GM21423 (cell line): ENCODE measurements around the gene GAGE12J.
"Not testable (repeated sequence)": the region's sequence is repeated elsewhere in the genome, so short reads cannot be mapped to it uniquely, and the experiment has no call there.

ENCODE experiments used
- ATAC-seq: cut with Tn5 transposase; IDR thresholded peaks from one replicate; pipeline ENCODE4 v1.9.1; 2021; ENCODE audit warnings: mild to moderate bottlenecking, moderate library complexity; ENCODE audit not compliant: unreplicated experiment

GAGE12J gene

DNA sequence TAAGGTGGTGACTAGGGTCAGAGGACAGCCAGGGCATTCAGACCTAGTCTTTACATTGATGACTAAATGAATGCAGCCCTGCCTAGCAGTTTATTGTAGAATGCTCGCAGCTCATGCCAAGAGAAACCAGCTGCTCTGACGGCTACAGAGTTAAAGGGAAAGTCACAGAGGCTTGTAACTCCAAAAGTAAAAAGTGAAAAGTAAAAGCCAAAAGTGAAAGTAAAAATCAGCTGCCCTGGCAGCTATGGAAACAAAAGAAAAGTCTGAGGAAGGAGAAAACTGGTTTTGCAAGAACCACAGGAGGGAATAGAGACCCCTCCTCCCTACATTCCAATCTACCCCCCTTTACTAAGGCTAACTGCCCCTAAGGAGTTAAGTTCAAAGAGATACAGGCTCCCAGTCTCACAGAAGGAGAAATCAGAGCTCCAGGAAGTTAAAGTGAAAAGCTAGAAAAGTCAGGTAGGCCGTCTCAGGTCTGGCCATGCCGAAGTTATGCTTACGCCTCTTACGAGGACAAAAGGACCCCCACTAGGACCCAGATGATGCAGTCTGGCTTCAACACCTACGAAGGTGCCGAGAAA lies 12.3 kb upstream of the GAGE12J start:
- no peak for ATAC-seq

DNA sequence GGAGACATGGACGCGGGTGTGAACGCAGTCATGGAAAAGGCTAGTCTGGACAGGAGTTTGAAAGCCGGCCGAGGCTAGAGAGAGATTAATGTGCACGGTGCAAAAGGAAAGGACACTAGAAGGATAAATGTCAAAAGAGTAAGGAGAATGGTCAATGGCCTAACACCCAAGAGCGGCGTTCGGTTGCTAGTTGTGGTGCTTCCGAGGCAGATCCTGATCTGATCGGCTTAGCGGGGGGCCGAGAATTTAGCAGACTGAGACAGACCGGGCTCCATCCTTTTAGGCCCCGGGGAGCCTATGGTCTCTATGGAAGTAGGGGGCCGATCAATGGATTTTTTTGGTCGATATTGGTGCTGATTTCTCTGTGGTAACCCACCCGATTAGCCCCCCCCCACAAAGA lies 11.5 kb upstream of the GAGE12J start:
- ATAC-seq, result no peak

DNA sequence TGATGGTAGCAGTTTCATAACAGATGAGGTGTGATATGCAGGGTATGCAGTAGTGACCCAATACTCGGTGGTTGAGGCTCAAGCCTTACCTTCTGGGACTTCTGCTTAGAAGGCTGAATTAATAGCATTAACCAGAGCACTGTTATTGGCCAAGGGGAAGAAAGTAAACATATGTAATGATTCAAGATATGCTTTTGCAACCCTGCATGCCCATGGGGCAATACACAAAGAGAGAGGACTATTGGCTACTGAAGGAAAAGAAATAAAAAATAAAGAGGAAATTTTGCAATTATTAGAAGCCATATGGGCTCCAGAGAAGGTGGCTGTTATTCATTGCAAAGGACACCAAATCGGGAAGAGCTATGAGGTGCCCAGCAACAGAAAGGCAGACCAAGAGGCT lies 9.7 kb upstream of the GAGE12J start:
- no peak for ATAC-seq

DNA sequence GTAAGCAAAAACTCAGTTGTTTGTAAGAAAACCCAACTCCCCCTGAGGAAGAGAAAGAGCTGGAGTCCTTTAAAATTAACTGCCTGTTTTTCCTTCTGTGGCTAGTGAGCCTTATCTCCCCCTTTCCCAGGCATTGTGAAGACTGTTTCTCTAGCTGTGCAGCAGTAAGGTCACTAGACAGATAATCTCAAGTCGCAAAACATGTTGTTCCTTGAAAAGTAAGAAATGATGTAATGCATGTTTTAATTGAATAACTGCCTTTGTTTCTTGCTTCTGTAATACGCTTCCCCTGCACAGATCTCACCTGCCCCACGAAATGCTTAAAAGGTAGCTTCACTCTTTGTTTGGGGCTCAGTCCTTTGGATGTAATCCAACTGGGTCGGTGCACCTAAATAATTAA lies 5.8 kb upstream of the GAGE12J start:
- no peak for ATAC-seq

DNA sequence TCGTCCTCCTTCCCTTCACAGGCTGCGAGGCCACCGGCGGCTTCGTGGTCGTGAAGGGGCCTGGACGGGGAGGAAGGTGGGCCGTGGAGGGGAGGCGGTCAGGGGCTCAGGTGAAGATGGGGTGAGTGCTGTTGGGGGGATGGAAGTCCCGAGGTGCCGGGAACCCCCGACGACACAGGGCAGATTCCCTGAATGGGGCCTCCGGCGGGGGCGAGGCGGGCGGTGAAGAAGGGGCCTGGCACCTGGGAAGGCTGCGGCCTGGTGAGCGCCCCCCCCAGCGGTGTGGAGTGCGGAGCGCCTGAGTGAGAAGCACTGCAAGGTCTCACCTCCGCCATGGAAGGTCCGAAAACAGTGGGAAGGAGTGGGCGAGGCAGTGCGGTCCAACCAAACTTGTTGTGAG lies 429 bp downstream of the GAGE12J start:
- ATAC-seq, result not testable (repeated sequence)

DNA sequence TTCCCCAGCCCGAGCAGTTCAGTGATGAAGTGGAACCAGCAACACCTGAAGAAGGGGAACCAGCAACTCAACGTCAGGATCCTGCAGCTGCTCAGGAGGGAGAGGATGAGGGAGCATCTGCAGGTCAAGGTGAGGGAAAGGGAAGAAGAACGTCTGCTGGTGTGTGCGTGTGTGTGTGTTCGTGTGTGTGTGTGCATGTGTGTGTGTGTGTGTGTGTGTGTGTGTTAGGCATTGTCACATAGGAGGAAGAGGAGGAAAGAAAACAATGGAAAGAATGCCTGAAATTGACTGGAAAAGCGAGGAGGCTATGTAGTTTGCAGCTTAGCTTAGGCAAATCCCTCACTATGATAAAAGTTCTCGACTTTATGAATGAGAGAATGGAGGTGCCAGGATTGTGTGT lies 1.9 kb downstream of the GAGE12J start:
- not testable (repeated sequence) for ATAC-seq

DNA sequence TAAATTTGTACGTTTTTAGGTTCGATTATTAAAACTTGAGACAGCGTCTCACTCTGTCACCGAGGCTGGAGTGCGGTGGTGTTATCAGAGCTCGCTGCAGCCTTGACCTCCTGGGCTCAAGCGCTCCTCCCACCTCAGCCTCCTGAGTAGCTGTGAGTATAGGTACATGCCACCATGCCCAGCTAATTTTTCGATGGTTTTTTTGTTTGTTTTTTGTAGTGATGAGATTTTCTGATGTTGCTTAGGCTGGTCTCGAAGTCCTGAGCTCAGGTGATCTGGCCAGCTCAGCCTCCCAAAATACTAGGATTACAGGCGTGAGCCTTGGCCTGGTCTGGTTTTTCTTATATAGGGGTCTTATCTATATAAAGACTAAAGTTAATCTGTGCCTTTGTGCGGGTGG lies 8.6 kb downstream of the GAGE12J start:
- not testable (repeated sequence) for ATAC-seq

DNA sequence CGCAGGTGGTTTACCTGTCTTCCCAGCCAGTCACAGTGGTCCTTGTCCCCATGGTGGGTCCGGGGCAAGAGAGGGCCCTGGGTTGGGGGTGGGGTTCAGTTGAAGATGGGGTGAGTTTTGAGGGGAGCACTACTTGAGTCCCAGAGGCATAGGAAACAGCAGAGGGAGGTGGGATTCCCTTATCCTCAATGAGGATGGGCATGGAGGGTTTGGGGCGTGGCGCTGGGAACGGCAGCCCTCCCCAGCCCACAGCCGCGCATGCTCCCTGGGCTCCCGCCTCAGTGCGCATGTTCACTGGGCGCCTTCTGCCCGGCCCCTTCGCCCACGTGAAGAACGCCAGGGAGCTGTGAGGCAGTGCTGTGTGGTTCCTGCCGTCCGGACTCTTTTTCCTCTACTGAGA lies 9.4 kb downstream of the GAGE12J start, which contains the start of gene GAGE13:
GAGE13 (plus strand) TSS at position 301 of the 400 bp plus-strand sequence. CDS start 1,156 bp downstream, outside the sequence.
- ATAC-seq, result not testable (repeated sequence)

DNA sequence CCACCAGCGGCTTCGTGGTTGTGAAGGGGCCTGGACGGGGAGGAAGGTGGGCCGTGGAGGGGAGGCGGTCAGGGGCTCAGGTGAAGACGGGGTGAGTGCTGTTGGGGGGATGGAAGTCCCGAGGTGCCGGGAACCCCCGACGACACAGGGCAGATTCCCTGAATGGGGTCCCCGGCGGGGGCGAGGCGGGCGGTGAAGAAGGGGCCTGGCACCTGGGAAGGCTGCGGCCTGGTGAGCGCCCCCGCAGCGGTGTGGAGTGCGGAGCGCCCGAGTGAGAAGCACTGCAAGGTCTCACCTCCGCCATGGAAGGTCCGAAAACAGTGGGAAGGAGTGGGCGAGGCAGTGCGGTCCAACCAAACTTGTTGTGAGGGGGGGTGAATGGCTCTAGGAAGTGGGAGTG lies 10.0 kb downstream of the GAGE12J start:
- not testable (repeated sequence) for ATAC-seq

DNA sequence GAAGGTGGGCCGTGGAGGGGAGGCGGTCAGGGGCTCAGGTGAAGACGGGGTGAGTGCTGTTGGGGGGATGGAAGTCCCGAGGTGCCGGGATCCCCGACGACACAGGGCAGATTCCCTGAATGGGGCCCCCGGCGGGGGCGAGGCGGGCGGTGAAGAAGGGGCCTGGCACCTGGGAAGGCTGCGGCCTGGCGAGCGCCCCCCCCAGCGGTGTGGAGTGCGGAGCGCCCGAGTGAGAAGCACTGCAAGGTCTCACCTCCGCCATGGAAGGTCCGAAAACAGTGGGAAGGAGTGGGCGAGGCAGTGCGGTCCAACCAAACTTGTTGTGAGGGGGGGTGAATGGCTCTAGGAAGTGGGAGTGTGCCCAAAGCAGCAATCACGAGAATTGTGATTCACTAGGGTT lies 19.6 kb downstream of the GAGE12J start:
- ATAC-seq, result not testable (repeated sequence)

DNA sequence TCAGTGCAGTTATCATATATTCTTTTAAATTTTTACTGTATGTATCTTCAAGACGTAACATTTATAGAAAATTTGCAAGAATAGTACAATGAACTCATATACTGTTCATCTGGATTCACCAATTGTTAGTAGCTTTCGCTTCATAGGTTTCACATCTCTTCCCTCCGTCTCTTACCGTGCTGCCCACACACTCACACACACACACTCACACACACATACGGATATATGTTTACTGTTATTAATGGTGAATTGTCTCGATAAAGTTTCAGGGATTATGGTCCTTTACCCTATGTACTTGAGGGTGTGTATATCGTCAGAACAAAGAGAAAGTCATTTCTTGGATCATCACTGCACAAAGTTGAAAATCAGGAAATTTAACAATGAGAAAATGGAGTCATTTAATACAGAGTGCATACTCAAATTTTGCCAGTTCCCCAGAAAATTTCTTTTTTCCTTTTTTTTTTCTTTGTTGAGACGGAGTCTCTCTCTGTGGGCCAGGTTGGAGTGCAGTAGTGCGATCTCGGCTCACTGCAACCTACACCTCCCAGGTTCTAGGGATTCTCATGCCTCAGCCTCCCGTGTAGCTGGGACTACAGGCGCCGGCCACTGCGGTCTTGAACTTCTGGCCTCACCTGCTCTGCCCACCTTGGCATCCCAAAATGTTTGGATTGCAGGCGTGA lies 22.8 kb downstream of the GAGE12J start:
- not testable (repeated sequence) for ATAC-seq

DNA sequence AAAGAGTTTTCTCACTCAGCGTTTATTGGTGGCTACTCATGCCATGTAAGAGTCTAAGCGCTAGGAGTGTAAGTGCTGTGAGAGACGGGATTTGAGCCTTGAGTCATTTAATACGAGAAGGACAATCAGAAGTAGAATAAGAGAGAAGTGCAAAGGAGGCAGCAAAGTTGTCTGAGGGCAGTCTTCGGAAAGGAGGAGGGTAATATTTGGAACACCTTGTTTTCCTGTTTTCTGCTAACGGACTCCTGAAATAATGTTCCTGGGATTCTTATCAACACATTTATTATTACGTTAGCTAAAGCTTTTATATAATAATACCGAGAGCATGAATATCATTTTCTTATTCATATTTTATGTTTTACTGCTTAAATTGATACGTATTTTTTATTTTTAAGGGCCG lies 23.6 kb downstream of the GAGE12J start:
- ATAC-seq, result not testable (repeated sequence)

DNA sequence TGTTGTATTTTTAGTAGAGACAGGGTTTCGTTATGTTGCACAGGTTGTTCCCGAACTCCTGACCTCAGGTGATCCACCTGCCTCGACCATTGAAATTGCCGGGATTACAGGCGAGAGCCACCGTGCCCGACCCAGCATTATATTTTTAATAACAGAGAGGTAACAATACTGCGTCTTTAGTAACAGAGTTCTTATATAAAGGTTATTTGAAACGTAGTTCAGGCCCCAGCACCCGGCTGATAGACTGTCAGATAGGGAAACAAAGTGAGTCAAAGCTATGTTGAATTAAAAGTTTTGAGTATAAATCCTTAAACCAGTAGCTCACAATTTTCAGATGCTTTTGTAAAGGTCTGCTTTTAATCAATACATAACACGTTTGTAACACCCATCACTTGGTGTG lies 24.3 kb downstream of the GAGE12J start:
- not testable (repeated sequence) for ATAC-seq
